GM18508 (cell line): ENCODE data around the gene LGALS12.
"Not testable (repeated sequence)": the region's sequence is repeated elsewhere in the genome, so short reads cannot be mapped to it uniquely, and the experiment has no call there.

Experiments used
- ATAC-seq: cut with Tn5 transposase; IDR thresholded peaks from one replicate; pipeline ENCODE4 v1.9.1; 2021; ENCODE audit warnings: moderate number of reproducible peaks; ENCODE audit not compliant: insufficient read depth, unreplicated experiment

Gene LGALS12

GRCh38 chr11:63531074-63531792 lies 25.3 kb downstream of the LGALS12 start:
- peak; percentile 76 for ATAC-seq

- no peak for ATAC-seq
These were observed 26.2 kb downstream of the LGALS12 start for GRCh38 chr11:63532117-63532516.

DNA sequence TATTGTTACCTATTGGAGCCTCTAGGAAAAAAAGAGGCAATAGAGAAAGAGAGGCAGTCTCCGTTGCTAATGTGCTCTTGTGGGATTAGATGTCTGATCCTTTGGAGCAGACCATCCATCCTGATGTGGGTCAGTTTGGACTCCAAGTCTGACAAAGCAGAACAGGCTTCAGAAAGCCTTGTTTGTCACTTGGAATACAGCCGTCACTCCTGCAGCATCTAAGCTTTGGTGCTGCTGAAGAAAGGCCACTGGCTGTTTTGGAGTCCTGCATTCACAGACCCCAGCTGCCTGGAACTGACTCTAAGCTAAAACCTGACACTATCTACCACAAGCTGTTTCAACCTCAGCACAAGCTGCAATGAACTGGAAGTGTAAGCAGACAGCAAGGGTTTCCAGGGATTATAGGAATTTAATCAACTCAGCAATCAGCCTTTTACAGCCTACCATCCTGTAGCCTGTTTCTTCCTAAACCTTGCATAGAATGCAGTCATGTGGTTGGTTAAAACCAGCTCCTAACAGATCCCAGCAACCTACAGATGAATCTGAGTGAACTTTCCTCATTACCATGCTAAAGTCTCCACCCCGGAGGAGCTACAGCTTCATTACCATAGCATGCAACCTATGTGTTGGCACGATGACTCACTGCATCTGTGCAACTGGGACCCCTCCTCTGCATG lies 27.1 kb downstream of the LGALS12 start:
- no peak for ATAC-seq

- no peak for ATAC-seq
These were observed 28.2 kb downstream of the LGALS12 start for GRCh38 chr11:63534076-63534475.

GRCh38 chr11:63534895-63535461 lies 29.1 kb downstream of the LGALS12 start:
- no peak for ATAC-seq

DNA sequence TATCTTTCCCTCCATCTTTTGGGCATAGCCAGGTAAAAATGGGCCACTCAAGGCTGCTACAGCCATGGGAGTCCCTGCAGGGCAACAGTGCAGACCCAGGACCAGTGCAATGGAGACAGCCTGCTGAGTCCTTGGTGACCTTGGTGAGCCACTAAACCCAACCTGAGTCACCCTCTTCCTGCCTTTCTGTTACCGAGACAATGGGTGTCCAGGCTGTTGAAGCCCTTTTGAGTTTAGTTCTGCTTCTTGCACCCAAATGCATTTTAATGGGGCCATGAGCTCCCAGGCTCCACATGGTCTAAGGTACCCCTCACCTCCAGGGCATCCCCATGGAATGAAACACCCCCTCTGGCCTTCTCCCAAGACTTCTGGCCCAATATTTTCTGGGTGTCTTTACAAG lies 29.9 kb downstream of the LGALS12 start:
- no peak for ATAC-seq

DNA sequence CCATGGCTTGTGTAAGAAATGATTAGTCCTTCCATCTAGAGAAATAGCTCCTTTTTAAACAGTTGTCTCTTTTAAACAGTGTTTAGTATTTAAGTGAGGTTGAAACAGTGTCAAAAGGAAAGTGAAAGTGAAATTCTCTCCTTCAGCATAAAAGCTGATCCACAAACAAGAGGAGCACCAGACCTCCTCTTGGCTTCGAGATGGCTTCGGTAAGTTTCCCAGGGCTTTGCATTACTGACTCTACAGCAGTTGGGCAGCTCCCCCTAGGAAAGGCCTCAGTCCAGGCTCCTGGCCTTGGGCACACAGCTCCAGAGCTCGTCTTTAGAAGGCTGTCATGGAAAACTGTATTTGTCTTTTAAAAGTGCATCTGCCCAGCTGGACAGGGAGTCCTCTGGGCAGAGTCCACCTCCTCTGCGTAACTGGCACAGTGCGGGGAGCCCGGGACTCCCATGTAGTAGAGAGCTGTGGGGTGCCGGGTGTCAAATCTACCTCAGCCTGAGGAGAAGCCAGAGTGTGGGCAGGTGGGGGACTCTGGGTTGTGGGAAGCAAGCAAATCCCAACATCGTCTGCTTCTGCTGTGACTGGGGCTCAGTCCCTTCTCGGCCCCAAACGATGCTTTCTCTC lies 30.9 kb downstream of the LGALS12 start, which contains the start of gene PLAAT4:
TSS of gene PLAAT4 (plus strand) at position 140 of the 624 bp plus-strand sequence. CDS start at position 201, 61 bp downstream.
- ATAC-seq = no peak

- ATAC-seq = no peak
These were observed 31.6 kb downstream of the LGALS12 start for GRCh38 chr11:63537293-63538101.

DNA sequence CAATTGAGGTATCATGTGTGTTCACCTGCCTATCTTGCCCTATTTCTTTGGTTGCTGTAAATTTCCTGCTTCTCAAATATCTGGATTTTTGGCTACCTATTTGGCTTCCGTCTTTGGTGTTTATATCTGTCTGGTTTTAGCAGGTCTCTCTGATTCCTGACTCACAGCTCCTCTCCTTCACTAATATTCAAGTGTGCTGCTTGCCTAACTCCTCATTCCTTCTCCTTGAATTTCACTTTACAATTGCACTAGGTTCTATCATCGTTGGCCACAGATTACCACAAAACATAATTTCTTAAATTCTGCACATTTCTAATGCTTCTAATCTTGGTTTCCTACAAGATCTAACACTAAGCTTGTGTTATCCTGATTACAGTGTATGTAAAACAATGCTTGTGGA lies 36.6 kb downstream of the LGALS12 start:
- not testable (repeated sequence) for ATAC-seq

- no peak for ATAC-seq
These were observed 37.8 kb downstream of the LGALS12 start for GRCh38 chr11:63543711-63544110.

- ATAC-seq = no peak
These were observed 41.2 kb downstream of the LGALS12 start for GRCh38 chr11:63547061-63547460.

DNA sequence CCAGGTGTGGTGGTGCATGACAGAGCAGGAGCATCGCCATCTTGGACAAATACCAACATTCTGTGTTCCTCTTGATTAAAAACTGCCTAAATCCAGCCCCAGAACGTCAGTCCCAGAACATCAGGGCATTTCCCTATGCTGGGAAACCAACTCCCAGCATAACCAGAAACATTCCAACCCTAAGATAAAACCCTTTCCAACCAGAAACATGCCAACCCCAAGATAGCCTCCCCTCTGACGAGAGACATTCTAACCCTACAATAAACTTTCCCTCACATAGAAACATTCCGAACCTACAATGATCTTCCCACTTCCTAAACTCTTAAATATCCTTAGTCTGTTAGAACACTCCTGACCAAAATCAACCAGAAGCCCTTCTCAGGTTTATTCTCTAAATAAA lies 42.3 kb downstream of the LGALS12 start:
- ATAC-seq = no peak

GRCh38 chr11:63549411-63549810 lies 43.5 kb downstream of the LGALS12 start:
- ATAC-seq = no peak

GRCh38 chr11:63550156-63550700 lies 44.3 kb downstream of the LGALS12 start:
- not testable (repeated sequence) for ATAC-seq

DNA sequence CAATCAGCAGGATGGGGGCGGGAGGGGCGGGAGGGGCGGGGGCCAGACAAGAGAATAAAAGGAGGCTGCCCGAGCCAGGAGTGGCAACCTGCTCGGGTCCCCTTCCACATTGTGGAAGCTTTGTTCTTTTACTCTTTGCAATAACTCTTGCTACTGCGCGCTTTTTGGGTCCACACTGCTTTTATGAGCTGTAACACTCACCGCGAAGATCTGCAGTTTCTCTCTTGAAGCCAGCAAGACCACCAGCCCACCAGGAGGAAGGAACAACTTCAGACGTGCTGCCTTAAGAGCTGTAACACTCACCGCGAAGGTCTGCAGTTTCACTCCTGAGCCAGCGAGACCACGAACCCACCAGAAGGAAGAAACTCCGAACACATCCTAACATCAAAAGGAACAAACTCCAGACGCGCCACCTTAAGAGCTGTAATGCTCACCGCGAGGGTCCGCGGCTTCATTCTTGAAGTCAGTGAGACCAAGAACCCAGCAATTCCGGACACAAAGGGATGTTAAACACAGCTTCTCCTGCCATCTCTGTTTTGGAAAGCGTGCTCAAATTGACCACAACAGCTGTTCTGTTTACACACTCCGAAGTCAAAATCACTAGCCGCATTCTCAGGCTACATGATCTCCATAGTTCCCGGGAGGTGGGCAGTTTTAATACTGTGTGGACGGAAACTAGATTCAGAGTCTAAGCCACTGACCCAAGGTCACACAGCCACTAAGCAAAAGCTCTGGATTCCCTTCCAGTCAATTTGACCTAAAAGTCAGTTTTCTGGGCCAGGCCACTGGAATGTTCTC lies 45.4 kb downstream of the LGALS12 start:
- ATAC-seq = no peak

DNA sequence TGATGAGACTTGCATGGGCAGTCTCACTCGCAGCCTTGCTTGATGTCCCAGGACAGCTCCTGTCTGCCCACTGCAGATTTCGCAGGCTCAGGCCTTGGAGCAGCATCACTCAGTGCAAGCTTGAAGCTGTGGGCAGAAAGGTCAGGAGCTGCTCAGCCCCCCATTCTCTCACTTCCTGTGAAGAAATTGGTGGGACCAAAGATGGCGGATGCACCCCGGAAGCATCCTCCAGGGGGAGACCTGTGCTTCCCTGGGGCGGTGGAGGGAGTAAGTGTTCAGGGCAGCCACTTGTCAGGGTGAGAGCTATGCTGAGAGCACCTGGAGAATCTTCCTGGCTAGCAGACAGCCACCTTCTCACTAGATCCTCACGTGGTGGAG lies 46.0 kb downstream of the LGALS12 start:
- no peak for ATAC-seq

GRCh38 chr11:63552921-63553320 lies 47.0 kb downstream of the LGALS12 start:
- no peak for ATAC-seq

DNA sequence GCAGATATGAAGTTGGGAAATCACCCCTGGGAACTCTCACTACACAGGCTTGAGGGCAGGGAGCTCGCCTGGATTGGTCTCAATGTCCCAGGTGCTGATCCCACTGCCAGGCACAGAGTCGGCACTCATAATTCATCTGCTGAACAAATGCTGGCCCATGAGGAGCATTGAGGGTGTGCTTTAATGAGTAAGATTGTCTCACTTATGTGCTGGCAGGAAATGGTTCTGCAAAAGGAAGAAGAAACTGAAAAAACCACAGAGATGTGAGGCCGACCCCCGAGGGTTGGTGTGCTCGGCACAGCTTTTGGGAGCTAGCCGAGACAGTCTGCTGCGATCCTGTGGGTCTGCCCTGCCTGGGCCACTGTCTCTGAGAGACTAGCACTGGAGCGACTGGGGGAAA lies 47.9 kb downstream of the LGALS12 start:
- ATAC-seq = no peak

GRCh38 chr11:63554877-63555223 lies 49.0 kb downstream of the LGALS12 start:
- no peak for ATAC-seq
